ENCODE data around the gene MYL12A.

GRCh38 chr18:3265564-3266033 lies 18.0 kb downstream of the MYL12A start:
- TF ChIP-seq CTCF (IDR thresholded peaks at IDR 0.05) (no peak), POLR2A (IDR thresholded peaks at IDR 0.05) (no peak)

Measured in thyroid gland (tissue), 4 donors.